K562 (cell line): ENCODE results near the gene RNF144A. TPM values are rescaled to one million over a fixed set of nuclear protein-coding genes. Genes with fewer than 3 reads are reported as not detected.

Experiments used
- EP400 ChIP-seq: fragments of 450-650 bp; IDR thresholded peaks from 2 replicates; pipeline ENCODE4 v1.6.1; 2017; ENCODE audit warnings: antibody characterized with exemption, mild to moderate bottlenecking, moderate library complexity
- HNRNPK ChIP-seq: fragments of 200-400 bp; formaldehyde crosslinking; IDR thresholded peaks from one replicate; pipeline ENCODE4 v1.6.1; 2018; ENCODE audit warnings: mild to moderate bottlenecking, low read depth, low read length; ENCODE audit not compliant: poor library complexity, severe bottlenecking
- KLF1 ChIP-seq: fragments of 450-650 bp; IDR thresholded peaks from 2 replicates; pipeline ENCODE4 v1.6.1; 2016; ENCODE audit warnings: missing genetic modification characterization, missing compliant biosample characterization
- LCOR ChIP-seq: sonication (generic); formaldehyde crosslinking; IDR thresholded peaks from 2 replicates; pipeline ENCODE4 v1.8.0; 2022; ENCODE audit warnings: mild to moderate bottlenecking, missing genetic modification reagents
- MAZ ChIP-seq, 2 experiments: fragments of 450-650 bp in 1 of 2; sonication (generic) in 1 of 2; formaldehyde crosslinking; IDR thresholded peaks in 1 of 2; conservative IDR thresholded peaks in 1 of 2; 2 replicates each; pipeline versions ENCODE4 v1.4.0 to v1.5.0; 2020; ENCODE audit warnings: mild to moderate bottlenecking in 1 of 2, missing genetic modification reagents in 1 of 2
- POLR2AphosphoS5 ChIP-seq: IDR thresholded peaks from 2 replicates; pipeline ENCODE4 v1.6.1; 2011; ENCODE audit warnings: mild to moderate bottlenecking, low read depth, low read length, moderate library complexity; ENCODE audit not compliant: control insufficient read depth, insufficient read depth
- SMARCC2 ChIP-seq: fragments of 450-650 bp; IDR thresholded peaks from 2 replicates; pipeline ENCODE4 v1.6.1; 2017; ENCODE audit warnings: antibody characterized with exemption, moderate library complexity, mild to moderate bottlenecking, low read depth
- SMC3 ChIP-seq: conservative IDR thresholded peaks from 2 replicates; pipeline ENCODE4 v1.6.1; 2011; ENCODE audit warnings: low read depth, low read length, improper control_type of control experiment; ENCODE audit not compliant: insufficient read depth
- ZBTB33 ChIP-seq: sonication (generic); formaldehyde crosslinking; IDR thresholded peaks from 2 replicates; pipeline ENCODE4 v1.8.1; 2023; ENCODE audit warnings: mild to moderate bottlenecking, missing genetic modification reagents
- ZNF282 ChIP-seq: sonication (generic); formaldehyde crosslinking; IDR thresholded peaks from 2 replicates; pipeline ENCODE4 v1.8.1; 2023; ENCODE audit warnings: missing genetic modification reagents
- ZNF41 ChIP-seq: fragments of 250-450 bp; sonication (Bioruptor Pico); conservative IDR thresholded peaks from 2 replicates; pipeline ENCODE4 v1.4.0; 2020; ENCODE audit warnings: mild to moderate bottlenecking
- ZNF507 ChIP-seq: conservative IDR thresholded peaks from 2 replicates; pipeline ENCODE4 v1.6.1; 2017; ENCODE audit warnings: missing genetic modification characterization, missing compliant biosample characterization
- polyA plus RNA-seq, 8 experiments: library from polyadenylated mRNA; depleted of rRNA in 4 of 8; stranded (reverse) in 5 of 8; unstranded in 3 of 8; fragments of >200 nt; fragmentation: Nextera tagmentation in 2 of 8; fragmentation: Illumina TruSeq in 1 of 8; extraction: Ambion mirVana in 2 of 8; extraction: Trizol in 1 of 8; gene quantifications; 2 replicates each; pipeline versions ENCODE4 v1.2.1 to v1.2.3, GENCODE V29; 2011 to 2014; ENCODE audit warnings: inconsistent platforms in 1 of 8, missing spikeins in 1 of 8
- total RNA-seq, 7 experiments: library from RNA; depleted of rRNA in 6 of 7; stranded (reverse); fragments of >200 nt in 6 of 7; fragmentation: Illumina TruSeq in 2 of 7; extraction: Trizol in 2 of 7; gene quantifications; 2 replicates each; pipeline versions ENCODE4 v1.2.1 to v1.2.3, GENCODE V29; 2011 to 2021; ENCODE audit warnings: low replicate concordance in 1 of 7
- TF ChIP-seq, protein P1 (sequence below): sonication (generic); IDR thresholded peaks from 2 replicates; pipeline ENCODE4 v1.6.1; 2016
- TF ChIP-seq, protein P2 (sequence below): IDR thresholded peaks from 3 replicates; pipeline ENCODE4 v1.6.1; 2011; ENCODE audit warnings: borderline replicate concordance, mild to moderate bottlenecking, moderate library complexity; ENCODE audit not compliant: insufficient read length; ENCODE audit errors: extremely low read depth
- TF ChIP-seq, protein P3 (sequence below): fragments of 250-450 bp; sonication (Bioruptor Pico); IDR thresholded peaks from 2 replicates; pipeline ENCODE4 v1.4.0; 2020; ENCODE audit warnings: mild to moderate bottlenecking
- TF ChIP-seq, protein P4 (sequence below): fragments of 200-400 bp; formaldehyde crosslinking; IDR thresholded peaks from 2 replicates; pipeline ENCODE4 v1.6.1; 2017; ENCODE audit warnings: mild to moderate bottlenecking, low read depth, low read length, moderate library complexity

Gene RNF144A
- total and polyA plus RNA-seq, 9 of the 15 experiments (the other 6 are each of a cell fraction or from before 2014, with no cell fraction given) = 0.96 to 11.3 (median 6.2) TPM

GRCh38 chr2:6909431-6910385 is 7.5 kb upstream of the RNF144A start (continued):
- TF ChIP-seq SMC3 (no peak), SMARCC2 (peak; percentile 89; the same call in 1 of the 2 replicates), ZNF282 (CRISPR knock-in tag) (no peak), ZNF41 (no peak), ZBTB33 (CRISPR knock-in tag) (no peak), POLR2AphosphoS5 (peak; percentile 75), HNRNPK (no peak), EP400 (peak; percentile 43), MAZ (CRISPR knock-in tag; conservative IDR thresholded peaks at IDR 0.05 in 1 of 2, IDR thresholded peaks at IDR 0.05 in 1 of 2) (peak in 1 of 2 experiments; percentile 50; a peak in 1 of 4 replicates), LCOR (0 out of 2 replicates have a peak, but pooled peaks have one; percentile 32), KLF1 (tag) (no peak), ZNF507 (tag) (no peak)
- TF ChIP-seq, protein P1, sequence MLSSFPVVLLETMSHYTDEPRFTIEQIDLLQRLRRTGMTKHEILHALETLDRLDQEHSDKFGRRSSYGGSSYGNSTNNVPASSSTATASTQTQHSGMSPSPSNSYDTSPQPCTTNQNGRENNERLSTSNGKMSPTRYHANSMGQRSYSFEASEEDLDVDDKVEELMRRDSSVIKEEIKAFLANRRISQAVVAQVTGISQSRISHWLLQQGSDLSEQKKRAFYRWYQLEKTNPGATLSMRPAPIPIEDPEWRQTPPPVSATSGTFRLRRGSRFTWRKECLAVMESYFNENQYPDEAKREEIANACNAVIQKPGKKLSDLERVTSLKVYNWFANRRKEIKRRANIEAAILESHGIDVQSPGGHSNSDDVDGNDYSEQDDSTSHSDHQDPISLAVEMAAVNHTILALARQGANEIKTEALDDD = no peak
- TF ChIP-seq, protein P2, sequence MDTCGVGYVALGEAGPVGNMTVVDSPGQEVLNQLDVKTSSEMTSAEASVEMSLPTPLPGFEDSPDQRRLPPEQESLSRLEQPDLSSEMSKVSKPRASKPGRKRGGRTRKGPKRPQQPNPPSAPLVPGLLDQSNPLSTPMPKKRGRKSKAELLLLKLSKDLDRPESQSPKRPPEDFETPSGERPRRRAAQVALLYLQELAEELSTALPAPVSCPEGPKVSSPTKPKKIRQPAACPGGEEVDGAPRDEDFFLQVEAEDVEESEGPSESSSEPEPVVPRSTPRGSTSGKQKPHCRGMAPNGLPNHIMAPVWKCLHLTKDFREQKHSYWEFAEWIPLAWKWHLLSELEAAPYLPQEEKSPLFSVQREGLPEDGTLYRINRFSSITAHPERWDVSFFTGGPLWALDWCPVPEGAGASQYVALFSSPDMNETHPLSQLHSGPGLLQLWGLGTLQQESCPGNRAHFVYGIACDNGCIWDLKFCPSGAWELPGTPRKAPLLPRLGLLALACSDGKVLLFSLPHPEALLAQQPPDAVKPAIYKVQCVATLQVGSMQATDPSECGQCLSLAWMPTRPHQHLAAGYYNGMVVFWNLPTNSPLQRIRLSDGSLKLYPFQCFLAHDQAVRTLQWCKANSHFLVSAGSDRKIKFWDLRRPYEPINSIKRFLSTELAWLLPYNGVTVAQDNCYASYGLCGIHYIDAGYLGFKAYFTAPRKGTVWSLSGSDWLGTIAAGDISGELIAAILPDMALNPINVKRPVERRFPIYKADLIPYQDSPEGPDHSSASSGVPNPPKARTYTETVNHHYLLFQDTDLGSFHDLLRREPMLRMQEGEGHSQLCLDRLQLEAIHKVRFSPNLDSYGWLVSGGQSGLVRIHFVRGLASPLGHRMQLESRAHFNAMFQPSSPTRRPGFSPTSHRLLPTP = no peak
- TF ChIP-seq, protein P3, sequence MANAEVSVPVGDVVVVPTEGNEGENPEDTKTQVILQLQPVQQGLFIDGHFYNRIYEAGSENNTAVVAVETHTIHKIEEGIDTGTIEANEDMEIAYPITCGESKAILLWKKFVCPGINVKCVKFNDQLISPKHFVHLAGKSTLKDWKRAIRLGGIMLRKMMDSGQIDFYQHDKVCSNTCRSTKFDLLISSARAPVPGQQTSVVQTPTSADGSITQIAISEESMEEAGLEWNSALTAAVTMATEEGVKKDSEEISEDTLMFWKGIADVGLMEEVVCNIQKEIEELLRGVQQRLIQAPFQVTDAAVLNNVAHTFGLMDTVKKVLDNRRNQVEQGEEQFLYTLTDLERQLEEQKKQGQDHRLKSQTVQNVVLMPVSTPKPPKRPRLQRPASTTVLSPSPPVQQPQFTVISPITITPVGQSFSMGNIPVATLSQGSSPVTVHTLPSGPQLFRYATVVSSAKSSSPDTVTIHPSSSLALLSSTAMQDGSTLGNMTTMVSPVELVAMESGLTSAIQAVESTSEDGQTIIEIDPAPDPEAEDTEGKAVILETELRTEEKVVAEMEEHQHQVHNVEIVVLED (CRISPR knock-in tag) = no peak
- TF ChIP-seq, protein P4, sequence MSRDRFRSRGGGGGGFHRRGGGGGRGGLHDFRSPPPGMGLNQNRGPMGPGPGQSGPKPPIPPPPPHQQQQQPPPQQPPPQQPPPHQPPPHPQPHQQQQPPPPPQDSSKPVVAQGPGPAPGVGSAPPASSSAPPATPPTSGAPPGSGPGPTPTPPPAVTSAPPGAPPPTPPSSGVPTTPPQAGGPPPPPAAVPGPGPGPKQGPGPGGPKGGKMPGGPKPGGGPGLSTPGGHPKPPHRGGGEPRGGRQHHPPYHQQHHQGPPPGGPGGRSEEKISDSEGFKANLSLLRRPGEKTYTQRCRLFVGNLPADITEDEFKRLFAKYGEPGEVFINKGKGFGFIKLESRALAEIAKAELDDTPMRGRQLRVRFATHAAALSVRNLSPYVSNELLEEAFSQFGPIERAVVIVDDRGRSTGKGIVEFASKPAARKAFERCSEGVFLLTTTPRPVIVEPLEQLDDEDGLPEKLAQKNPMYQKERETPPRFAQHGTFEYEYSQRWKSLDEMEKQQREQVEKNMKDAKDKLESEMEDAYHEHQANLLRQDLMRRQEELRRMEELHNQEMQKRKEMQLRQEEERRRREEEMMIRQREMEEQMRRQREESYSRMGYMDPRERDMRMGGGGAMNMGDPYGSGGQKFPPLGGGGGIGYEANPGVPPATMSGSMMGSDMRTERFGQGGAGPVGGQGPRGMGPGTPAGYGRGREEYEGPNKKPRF = no peak
